Spleen (tissue), 11 donors: ENCODE results near the gene ADAMTSL3. TPM values are rescaled to one million over a fixed set of nuclear protein-coding genes. Genes with fewer than 3 reads are reported as not detected.

Experiments used
- DNase-seq: peaks from one replicate; pipeline ENCODE4 v3.0.0-alpha.2; 2020
- H3K27ac ChIP-seq, 8 donors: fragments of 200-600 bp; sonication (generic) in 7 of 8; 1 replicate in 4 of 8; 2 replicates in 4 of 8; pipeline versions ENCODE4 v1.5.0 to v1.8.0; 2016 to 2021; ENCODE audit warnings: inconsistent platforms in 4 of 8, mild to moderate bottlenecking in 4 of 8, moderate library complexity in 1 of 8
- H3K27me3 ChIP-seq, 7 donors: fragments of 200-600 bp; sonication (generic) in 6 of 7; replicated peaks in 1 of 7; 1 replicate in 4 of 7; 2 replicates in 3 of 7; pipeline versions ENCODE4 v1.5.0 to v1.8.0; 2016 to 2021; ENCODE audit warnings: inconsistent platforms in 3 of 7, mild to moderate bottlenecking in 1 of 7
- H3K36me3 ChIP-seq, 6 donors: fragments of 200-600 bp; sonication (generic) in 5 of 6; 1 replicate in 4 of 6; 2 replicates in 2 of 6; pipeline versions ENCODE4 v1.5.0 to v1.8.0; 2016 to 2021; ENCODE audit warnings: inconsistent platforms in 2 of 6
- H3K4me1 ChIP-seq, 6 donors: fragments of 200-600 bp; sonication (generic) in 5 of 6; 1 replicate in 3 of 6; 2 replicates in 3 of 6; pipeline versions ENCODE4 v1.5.0 to v1.8.0; 2016 to 2021; ENCODE audit warnings: inconsistent platforms in 3 of 6
- H3K4me3 ChIP-seq, 8 donors: fragments of 200-600 bp; sonication (generic) in 7 of 8; 1 replicate in 4 of 8; 2 replicates in 4 of 8; pipeline versions ENCODE4 v1.5.0 to v1.8.0; 2016 to 2021; ENCODE audit warnings: inconsistent platforms in 4 of 8, mild to moderate bottlenecking in 4 of 8, moderate library complexity in 2 of 8
- H3K9me3 ChIP-seq, 8 donors: fragments of 200-600 bp; sonication (generic) in 7 of 8; 1 replicate in 4 of 8; 2 replicates in 4 of 8; pipeline versions ENCODE4 v1.5.0 to v1.8.0; 2016 to 2021; ENCODE audit warnings: inconsistent platforms in 4 of 8
- POLR2A ChIP-seq, 3 donors: fragments of 450-650 bp; IDR thresholded peaks; one replicate each; pipeline ENCODE4 v1.5.1; 2017; ENCODE audit warnings: antibody characterized with exemption in 3 of 3, mild to moderate bottlenecking in 1 of 3
- POLR2AphosphoS5 ChIP-seq, 3 donors: sonication (generic); formaldehyde crosslinking; IDR thresholded peaks; one replicate each; pipeline ENCODE4 v1.5.1; 2017; ENCODE audit warnings: antibody characterized with exemption in 3 of 3
- WGBS, 5 donors: extraction: QIAGEN DNeasy Blood & Tissue Kit in 3 of 5; methylation state at CpG; one replicate each; pipeline versions ENCODE4 v1.1.5 to v1.1.7; 2013 to 2018; 5-methylcytosine and 5-hydroxymethylcytosine counted together
- intact Hi-C: fragments of 100-400 bp; cut with DNase I; formaldehyde crosslinking; loops from one replicate; pipeline ENCODE4 v1.15.0; 2023; ENCODE audit warnings: low total_unique reads
- polyA plus RNA-seq, 3 donors: library from polyadenylated mRNA; stranded (reverse); fragments of 200-250 nt; gene quantifications; one replicate each; pipeline ENCODE4 v1.2.1, GENCODE V29; 2013
- total RNA-seq, 7 donors: library from RNA; depleted of rRNA in 3 of 7; stranded (reverse); fragments of >200 nt in 3 of 7; fragmentation: NEBNext Ultra II Directional in 4 of 7; extraction: Animal tissue kit (Norgen Biotek cat#: 25700) in 4 of 7; gene quantifications; one replicate each; pipeline versions ENCODE4 v1.1.0 to v1.2.1, GENCODE V29; 2016 to 2021
- TF ChIP-seq, protein P1 (sequence below), 11 experiments: fragments of 200-600 bp in 7 of 11; fragments of 450-650 bp in 4 of 11; sonication (generic) in 4 of 11; IDR thresholded peaks in 8 of 11; conservative IDR thresholded peaks in 3 of 11; 1 replicate in 7 of 11; 2 replicates in 4 of 11; pipeline versions ENCODE4 v1.4.0 to v1.8.0; 2016 to 2021; ENCODE audit warnings: antibody characterized with exemption in 11 of 11, inconsistent platforms in 4 of 11, mild to moderate bottlenecking in 1 of 11
- donor health status: healthy with polysubstance abuse.
- donor health status: DM: no; HTN: no; CAD: no; lungs with moderate emphysema.
- donor health status: DM: no; HTN: no; CAD: no.
- donor health status: Bipolar disorder and iron deficiency.
- donor health status: healthy.
- donor health status: DM: no; HTN: no; CAD: no.
- donor health status: DM: yes; HTN: yes; CAD: no.

The ADAMTSL3 gene
- total and polyA plus RNA-seq, 10 donors, result 0.09 to 5.7 (median 2.9) TPM

DNA sequence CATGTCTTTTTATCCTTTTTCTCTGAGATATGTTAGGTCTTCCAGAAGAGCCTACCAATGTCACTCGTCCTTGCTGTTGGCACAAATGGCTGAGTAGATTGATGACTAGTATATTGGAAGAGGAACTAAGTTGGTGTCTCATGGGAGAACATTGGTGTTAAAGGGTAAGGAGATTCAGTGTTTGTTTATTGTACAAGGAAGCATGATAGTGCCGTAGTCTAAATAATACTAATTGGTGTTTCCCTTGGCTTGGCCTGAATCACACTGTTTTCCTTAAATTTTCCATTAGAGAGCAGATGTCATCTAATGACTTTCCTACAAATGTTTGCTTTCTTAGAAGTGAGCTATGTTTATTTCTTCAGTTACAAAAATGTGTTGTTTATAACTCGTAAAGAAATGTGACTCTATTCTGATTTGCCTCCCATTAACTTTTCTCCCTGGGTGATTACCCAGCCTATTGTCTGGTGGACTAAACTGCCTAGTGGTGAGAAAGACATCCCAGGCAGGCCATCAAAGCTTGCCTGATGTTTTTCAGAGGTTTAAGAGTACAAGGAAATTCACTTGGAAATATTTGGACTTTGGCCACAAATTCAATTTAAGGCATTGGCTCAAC, 28.7 kb downstream of the ADAMTSL3 start:
- WGBS, 5 donors, result 60 to 68% (median 63%) methylated on average over 3 of the region's 3 CpGs
- TF ChIP-seq POLR2AphosphoS5 (IDR thresholded peaks at IDR 0.05), result no peak
- TF ChIP-seq, protein P1, sequence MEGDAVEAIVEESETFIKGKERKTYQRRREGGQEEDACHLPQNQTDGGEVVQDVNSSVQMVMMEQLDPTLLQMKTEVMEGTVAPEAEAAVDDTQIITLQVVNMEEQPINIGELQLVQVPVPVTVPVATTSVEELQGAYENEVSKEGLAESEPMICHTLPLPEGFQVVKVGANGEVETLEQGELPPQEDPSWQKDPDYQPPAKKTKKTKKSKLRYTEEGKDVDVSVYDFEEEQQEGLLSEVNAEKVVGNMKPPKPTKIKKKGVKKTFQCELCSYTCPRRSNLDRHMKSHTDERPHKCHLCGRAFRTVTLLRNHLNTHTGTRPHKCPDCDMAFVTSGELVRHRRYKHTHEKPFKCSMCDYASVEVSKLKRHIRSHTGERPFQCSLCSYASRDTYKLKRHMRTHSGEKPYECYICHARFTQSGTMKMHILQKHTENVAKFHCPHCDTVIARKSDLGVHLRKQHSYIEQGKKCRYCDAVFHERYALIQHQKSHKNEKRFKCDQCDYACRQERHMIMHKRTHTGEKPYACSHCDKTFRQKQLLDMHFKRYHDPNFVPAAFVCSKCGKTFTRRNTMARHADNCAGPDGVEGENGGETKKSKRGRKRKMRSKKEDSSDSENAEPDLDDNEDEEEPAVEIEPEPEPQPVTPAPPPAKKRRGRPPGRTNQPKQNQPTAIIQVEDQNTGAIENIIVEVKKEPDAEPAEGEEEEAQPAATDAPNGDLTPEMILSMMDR (IDR thresholded peaks at IDR 0.05 in 8 of 11, conservative IDR thresholded peaks at IDR 0.05 in 3 of 11), result no peak
- Histone ChIP-seq H3K9me3 (peaks cover 0 to 21% (median 6%) of the 10 kb centered on the region in 8 donors), H3K4me3 (no peak overlapping the region), H3K27me3 (peaks cover 0 to 7% (median 0%) of the 10 kb centered on the region in 7 donors), H3K36me3 (no peaks in the 10 kb centered on the region), H3K27ac (no peak overlapping the region), H3K4me1 (no peaks in the 10 kb centered on the region)
- DNase-seq, result no peak
- intact Hi-C loops, result no loop called here

DNA sequence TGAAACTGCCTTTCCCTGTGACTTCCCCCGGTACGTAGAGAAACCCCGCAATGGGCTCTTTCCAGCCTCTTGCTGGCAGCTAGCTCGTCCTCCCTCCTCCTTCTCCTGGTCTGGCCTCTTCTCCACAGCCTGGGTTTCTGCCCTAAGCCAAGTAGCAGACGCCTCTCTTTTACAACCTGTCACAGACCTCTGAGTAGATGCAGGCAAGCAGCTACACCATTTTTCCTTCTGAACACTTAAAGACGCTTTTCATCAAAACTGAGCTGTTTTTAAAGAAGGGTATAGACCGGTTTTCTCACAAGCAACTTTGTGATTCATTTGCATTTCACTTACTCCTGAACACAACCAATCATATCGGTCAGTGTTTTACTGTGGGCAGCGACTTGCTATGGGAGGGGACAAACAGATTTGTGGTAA, 32.0 kb downstream of the ADAMTSL3 start:
- peaks cover 0 to 5% (median 0%) of the 10 kb centered on the region in 8 donors for H3K9me3 ChIP-seq
- no peak overlapping the region for H3K4me3 ChIP-seq
- peaks cover 0 to 7% (median 0%) of the 10 kb centered on the region in 7 donors for H3K27me3 ChIP-seq
- DNase-seq, result no peak
- no peak overlapping the region for H3K27ac ChIP-seq
- H3K4me1 ChIP-seq, result no peaks in the 10 kb centered on the region
- no peaks in the 10 kb centered on the region for H3K36me3 ChIP-seq
- 54 to 71% (median 67%) methylated on average over 9 of the region's 9 CpGs for whole genome bisulfite sequencing, 5 donors
- TF ChIP-seq POLR2AphosphoS5 (IDR thresholded peaks at IDR 0.05), result no peak
- intact Hi-C loops, result no loop called here

DNA sequence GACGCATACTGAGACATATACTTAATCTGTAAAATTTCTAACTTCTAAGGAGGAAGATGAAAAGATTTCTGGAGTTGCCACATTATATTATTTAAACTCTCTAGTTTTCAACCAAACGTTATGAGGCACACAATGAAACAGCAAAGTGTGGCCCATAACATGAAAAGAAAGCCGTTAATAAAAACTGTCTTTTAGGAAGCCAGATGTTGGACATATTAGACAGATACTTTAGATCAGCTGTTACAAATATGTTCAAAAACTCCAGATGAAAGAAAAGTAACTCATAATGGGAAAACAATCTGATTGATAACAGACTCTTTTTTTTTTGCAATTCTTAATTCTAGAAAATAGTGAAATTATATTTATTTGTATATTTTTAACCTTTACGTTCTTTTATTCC, 34.3 kb downstream of the ADAMTSL3 start:
- intact Hi-C loops, result no loop called here
- H3K4me1 ChIP-seq, result no peaks in the 10 kb centered on the region
- H3K36me3 ChIP-seq, result no peaks in the 10 kb centered on the region
- no peak overlapping the region for H3K27ac ChIP-seq
- WGBS, 5 donors, result 83 to 88% (median 86%) methylated on average over 4 of the region's 4 CpGs
- H3K27me3 ChIP-seq, result peaks cover 0 to 14% (median 0%) of the 10 kb centered on the region in 7 donors
- no peak overlapping the region for H3K4me3 ChIP-seq
- no peaks in the 10 kb centered on the region for H3K9me3 ChIP-seq
- TF ChIP-seq POLR2AphosphoS5 (IDR thresholded peaks at IDR 0.05) (no peak), POLR2A (IDR thresholded peaks at IDR 0.05) (no peak)
- TF ChIP-seq, protein P1 (IDR thresholded peaks at IDR 0.05 in 8 of 11, conservative IDR thresholded peaks at IDR 0.05 in 3 of 11), result no peak
- no peak for DNase-seq

DNA sequence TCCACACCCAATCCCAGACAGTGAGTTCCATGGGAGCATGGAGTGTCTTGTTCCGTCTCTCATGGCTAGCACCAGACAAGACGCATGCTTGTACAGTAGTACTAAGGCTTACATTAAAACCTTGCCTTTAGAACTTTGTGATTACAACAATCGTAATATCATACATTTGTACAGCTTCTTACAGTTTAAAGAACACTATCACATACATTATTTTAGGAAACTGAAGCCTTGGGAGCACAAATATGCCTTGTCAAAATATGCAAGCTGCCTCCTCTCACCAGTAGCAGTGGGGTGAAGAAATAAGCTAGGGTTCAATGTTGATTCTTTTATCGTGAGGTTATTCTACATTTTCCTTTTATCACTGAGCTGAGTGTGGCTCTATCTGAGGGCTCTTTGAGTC, 36.8 kb downstream of the ADAMTSL3 start:
- no peaks in the 10 kb centered on the region for H3K9me3 ChIP-seq
- H3K27me3 ChIP-seq, result peaks cover 0 to 19% (median 0%) of the 10 kb centered on the region in 7 donors
- no peak overlapping the region for H3K27ac ChIP-seq
- no peak for DNase-seq
- H3K36me3 ChIP-seq, result no peaks in the 10 kb centered on the region
- intact Hi-C loops, result no loop called here
- no peaks in the 10 kb centered on the region for H3K4me1 ChIP-seq
- H3K4me3 ChIP-seq, result no peak overlapping the region
- 83 to 91% (median 89%) methylated on average over 4 of the region's 4 CpGs for WGBS, 5 donors
- no peak for TF ChIP-seq POLR2AphosphoS5 (IDR thresholded peaks at IDR 0.05)
- TF ChIP-seq, protein P1 (IDR thresholded peaks at IDR 0.05 in 8 of 11, conservative IDR thresholded peaks at IDR 0.05 in 3 of 11), result no peak
